H9 (cell line): ENCODE measurements around the gene TIPIN. TPM values are rescaled to one million over a fixed set of nuclear protein-coding genes. Genes with fewer than 3 reads are reported as not detected.

Source experiments
- DNase-seq: peaks from one replicate; pipeline ENCODE4 v3.0.0-alpha.2; 2017
- H2AFZ ChIP-seq: one replicate; pipeline ENCODE4 v1.6.1; 2013; ENCODE audit warnings: mild to moderate bottlenecking, low read length, control low read depth, moderate library complexity
- H2AK5ac ChIP-seq: 2 replicates; pipeline ENCODE4 v1.6.1; 2013; ENCODE audit warnings: low read length, control low read depth, mixed read lengths; ENCODE audit not compliant: insufficient read length
- H2BK120ac ChIP-seq: one replicate; pipeline ENCODE4 v1.6.1; 2013; ENCODE audit warnings: low read depth, mild to moderate bottlenecking, low read length, control low read depth, inconsistent platforms; ENCODE audit not compliant: poor library complexity, severe bottlenecking
- H2BK12ac ChIP-seq: 2 replicates; pipeline ENCODE4 v1.6.1; 2013; ENCODE audit warnings: low read length, control low read depth, mixed read lengths, low read depth; ENCODE audit not compliant: insufficient read length
- H2BK15ac ChIP-seq: 2 replicates; pipeline ENCODE4 v1.6.1; 2013; ENCODE audit warnings: low read depth, low read length, control low read depth
- H2BK20ac ChIP-seq: one replicate; pipeline ENCODE4 v1.6.1; 2013; ENCODE audit warnings: low read depth, mild to moderate bottlenecking, low read length, control low read depth, inconsistent platforms; ENCODE audit not compliant: poor library complexity, severe bottlenecking
- H2BK5ac ChIP-seq: 2 replicates; pipeline ENCODE4 v1.6.1; 2013; ENCODE audit warnings: low read length, control low read depth, mixed read lengths; ENCODE audit not compliant: insufficient read length
- H3K14ac ChIP-seq: 2 replicates; pipeline ENCODE4 v1.6.1; 2013; ENCODE audit warnings: low read length, control low read depth; ENCODE audit not compliant: insufficient read depth
- H3K18ac ChIP-seq: 2 replicates; pipeline ENCODE4 v1.6.1; 2013; ENCODE audit warnings: low read depth, mild to moderate bottlenecking, mixed read lengths, low read length, control low read depth; ENCODE audit not compliant: insufficient read length
- H3K23ac ChIP-seq: 2 replicates; pipeline ENCODE4 v1.6.1; 2013; ENCODE audit warnings: low read length, control low read depth, mixed read lengths, low read depth; ENCODE audit not compliant: insufficient read length
- H3K23me2 ChIP-seq: 2 replicates; pipeline ENCODE4 v1.6.1; 2013; ENCODE audit warnings: low read depth, mild to moderate bottlenecking, mixed read lengths, low read length, control low read depth; ENCODE audit not compliant: insufficient read length, poor library complexity, severe bottlenecking
- H3K27ac ChIP-seq: 2 replicates; pipeline ENCODE4 v1.5.1; 2013; ENCODE audit warnings: low read length, control low read depth, mixed read lengths, low read depth; ENCODE audit not compliant: insufficient read length
- H3K27me3 ChIP-seq: 2 replicates; pipeline ENCODE4 v1.6.1; 2013; ENCODE audit warnings: low read length, control low read depth, inconsistent platforms; ENCODE audit not compliant: insufficient read depth
- H3K4ac ChIP-seq: 2 replicates; pipeline ENCODE4 v1.6.1; 2013; ENCODE audit warnings: low read depth, mild to moderate bottlenecking, control low read depth, inconsistent platforms, low read length, moderate library complexity
- H3K4me1 ChIP-seq: 2 replicates; pipeline ENCODE4 v1.6.1; 2013; ENCODE audit warnings: low read length, control low read depth, inconsistent platforms; ENCODE audit not compliant: insufficient read depth
- H3K4me2 ChIP-seq: 2 replicates; pipeline ENCODE4 v1.6.1; 2013; ENCODE audit warnings: low read length, control low read depth, mixed read lengths; ENCODE audit not compliant: insufficient read length, insufficient read depth
- H3K56ac ChIP-seq: 2 replicates; pipeline ENCODE4 v1.6.1; 2013; ENCODE audit warnings: low read depth, mild to moderate bottlenecking, mixed read lengths, low read length, control low read depth; ENCODE audit not compliant: insufficient read length
- H3K79me1 ChIP-seq: 2 replicates; pipeline ENCODE4 v1.6.1; 2013; ENCODE audit warnings: low read depth, mild to moderate bottlenecking, moderate library complexity, low read length, control low read depth, inconsistent platforms; ENCODE audit not compliant: insufficient read depth, poor library complexity, severe bottlenecking
- H3K79me2 ChIP-seq: 2 replicates; pipeline ENCODE4 v1.6.1; 2013; ENCODE audit warnings: low read length, control low read depth, inconsistent platforms; ENCODE audit not compliant: insufficient read depth
- H3K9ac ChIP-seq: 2 replicates; pipeline ENCODE4 v1.6.1; 2013; ENCODE audit warnings: low read length, control low read depth, mixed read lengths; ENCODE audit not compliant: insufficient read length; ENCODE audit errors: extremely low read depth
- H3K9me3 ChIP-seq: one replicate; pipeline ENCODE4 v1.6.1; 2013; ENCODE audit warnings: low read depth, low read length, inconsistent platforms; ENCODE audit not compliant: control insufficient read depth
- H3T11ph ChIP-seq: one replicate; pipeline ENCODE4 v1.6.1; 2013; ENCODE audit warnings: mild to moderate bottlenecking, low read length, control low read depth, inconsistent platforms
- H4K20me1 ChIP-seq: one replicate; pipeline ENCODE4 v1.6.1; 2013; ENCODE audit not compliant: control insufficient read depth, insufficient read length, insufficient read depth
- H4K5ac ChIP-seq: 2 replicates; pipeline ENCODE4 v1.6.1; 2013; ENCODE audit warnings: low read depth, mild to moderate bottlenecking, mixed read lengths, low read length, control low read depth; ENCODE audit not compliant: insufficient read length
- H4K8ac ChIP-seq: replicated peaks from 2 replicates; pipeline ENCODE4 v1.6.1; 2013; ENCODE audit warnings: low read length, control low read depth, mixed read lengths, low read depth; ENCODE audit not compliant: insufficient read length
- H4K91ac ChIP-seq: 2 replicates; pipeline ENCODE4 v1.6.1; 2013; ENCODE audit warnings: low read depth, mild to moderate bottlenecking, moderate library complexity, mixed read lengths, low read length, control low read depth; ENCODE audit not compliant: insufficient read length
- H3K27ac Mint-ChIP-seq, 3 experiments: 2 replicates in 2 of 3; 3 replicates in 1 of 3; pipeline ENCODE4 v1.8.0; 2020 to 2021; ENCODE audit warnings: mixed read lengths in 3 of 3, mild to moderate bottlenecking in 1 of 3, moderate library complexity in 1 of 3
- H3K27me3 Mint-ChIP-seq: 2 replicates; pipeline ENCODE4 v1.8.0; 2021; ENCODE audit warnings: low read depth, mild to moderate bottlenecking, moderate library complexity, mixed read lengths
- H3K36me3 Mint-ChIP-seq, 3 experiments: 2 replicates in 2 of 3; 3 replicates in 1 of 3; pipeline ENCODE4 v1.8.0; 2020 to 2021; ENCODE audit warnings: low read depth in 3 of 3, mixed read lengths in 3 of 3; ENCODE audit not compliant: insufficient read depth in 1 of 3
- H3K4me1 Mint-ChIP-seq, 2 experiments: 2 replicates each; pipeline ENCODE4 v1.8.0; 2020; ENCODE audit warnings: mixed read lengths in 2 of 2
- H3K4me3 Mint-ChIP-seq, 2 experiments: 2 replicates in 1 of 2; 3 replicates in 1 of 2; pipeline ENCODE4 v1.8.0; 2020 to 2021; ENCODE audit warnings: mild to moderate bottlenecking in 2 of 2, mixed read lengths in 2 of 2, moderate library complexity in 1 of 2
- H3K9me3 Mint-ChIP-seq, 2 experiments: 2 replicates in 1 of 2; 3 replicates in 1 of 2; pipeline ENCODE4 v1.8.0; 2020; ENCODE audit warnings: mild to moderate bottlenecking in 2 of 2, mixed read lengths in 2 of 2, moderate library complexity in 1 of 2
- CTCF ChIP-seq: fragments of 200-600 bp; sonication (generic); conservative IDR thresholded peaks from 3 replicates; pipeline ENCODE4 v1.8.0; 2021; ENCODE audit warnings: antibody characterized with exemption, mild to moderate bottlenecking
- total RNA-seq: library from RNA; stranded (reverse); gene quantifications from 2 replicates; pipeline ENCODE4 v1.2.1, GENCODE V29; 2021

TIPIN gene
- total RNA-seq, 1 experiment from 2014 or later, result 26.9 TPM

- Histone ChIP-seq H3K27ac (no peak overlapping the region), H3K4ac (no peak overlapping the region), H3T11ph (no peak overlapping the region), H2AK5ac (no peak overlapping the region), H4K8ac (no peak overlapping the region), H4K5ac (no peak overlapping the region), H3K23me2 (peaks cover 10% of the 10 kb centered on the region), H2BK120ac (no peak overlapping the region), H3K79me1 (peaks cover 6% of the 10 kb centered on the region), H2AFZ (no peak overlapping the region), H3K18ac (no peak overlapping the region), H2BK15ac (no peak overlapping the region), H3K9me3 (no peaks in the 10 kb centered on the region), H4K91ac (no peak overlapping the region), H2BK12ac (no peak overlapping the region), H3K4me2 (no peak overlapping the region), H2BK20ac (no peak overlapping the region), H3K9ac (no peak overlapping the region), H3K56ac (no peak overlapping the region), H3K79me2 (peaks cover 47% of the 10 kb centered on the region), H3K23ac (no peak overlapping the region), H4K20me1 (no peaks in the 10 kb centered on the region), H3K4me1 (no peaks in the 10 kb centered on the region), H3K14ac (no peak overlapping the region), H3K27me3 (no peaks in the 10 kb centered on the region), H2BK5ac (no peak overlapping the region)
- H3K27me3 Mint-ChIP-seq, result no peaks in the 10 kb centered on the region
- TF ChIP-seq CTCF, result no peak
- H3K4me3 Mint-ChIP-seq, result no peak overlapping the region
- peaks cover 28 to 36% of the 10 kb centered on the region in 2 experiments for H3K4me1 Mint-ChIP-seq
- peaks cover 9 to 12% (median 11%) of the 10 kb centered on the region in 3 experiments; a peak in 6 of 7 replicates for H3K36me3 Mint-ChIP-seq
- H3K27ac Mint-ChIP-seq, result no peak overlapping the region
- no peaks in the 10 kb centered on the region; a peak in 1 of 5 replicates for H3K9me3 Mint-ChIP-seq
- DNase-seq, result no peak
These were observed 33.4 kb upstream of the TIPIN start for GRCh38 chr15:66389859-66390381.
